WTC11 (cell line): ENCODE measurements around the gene SAYSD1. TPM values are rescaled to one million over a fixed set of nuclear protein-coding genes. Genes with fewer than 3 reads are reported as not detected.

ENCODE experiments used
- ATAC-seq: fragments of 200-7000 bp; cut with Tn5 transposase; 2 replicates; pipeline ENCODE4 v1.10.0; 2021; ENCODE audit warnings: mild to moderate bottlenecking, moderate library complexity
- CTCF ChIA-PET: fragments of 300-600 bp; sonication (Branson Sonifier 250); formaldehyde crosslinking; loops from one replicate; lab custom pipeline; 2021; ENCODE audit warnings: antibody characterized with exemption; lab: Charles Lee
- POLR2A ChIA-PET: fragments of 350-600 bp; sonication (Branson Sonifier 250); formaldehyde crosslinking; loops from one replicate; lab custom pipeline; 2021; ENCODE audit warnings: antibody characterized with exemption; lab: Charles Lee
- DNase-seq: peaks from one replicate; pipeline ENCODE4 v3.0.0; 2021; ENCODE audit warnings: low spot score
- H3K27ac Mint-ChIP-seq: 2 replicates; pipeline ENCODE4 v1.8.0; 2021; ENCODE audit warnings: mixed read lengths
- H3K27me3 Mint-ChIP-seq: 2 replicates; pipeline ENCODE4 v1.8.0; 2021; ENCODE audit warnings: low read depth, mild to moderate bottlenecking, moderate library complexity, mixed read lengths
- H3K36me3 Mint-ChIP-seq: 2 replicates; pipeline ENCODE4 v1.8.0; 2021; ENCODE audit warnings: mixed read lengths
- H3K4me1 Mint-ChIP-seq: 2 replicates; pipeline ENCODE4 v1.8.0; 2022; ENCODE audit warnings: mixed read lengths
- H3K4me3 Mint-ChIP-seq: 2 replicates; pipeline ENCODE4 v1.8.0; 2021; ENCODE audit warnings: mild to moderate bottlenecking, moderate library complexity, mixed read lengths
- H3K9me3 Mint-ChIP-seq: 2 replicates; pipeline ENCODE4 v1.8.0; 2021; ENCODE audit warnings: mixed read lengths
- CBFB ChIP-seq: sonication (generic); formaldehyde crosslinking; IDR thresholded peaks from 2 replicates; pipeline ENCODE4 v1.8.1; 2022; ENCODE audit warnings: mild to moderate bottlenecking, low read depth, missing genetic modification reagents
- CREB1 ChIP-seq: sonication (generic); formaldehyde crosslinking; IDR thresholded peaks from 2 replicates; pipeline ENCODE4 v1.8.0; 2023; ENCODE audit warnings: mild to moderate bottlenecking, missing genetic modification reagents
- CREM ChIP-seq: sonication (generic); formaldehyde crosslinking; IDR thresholded peaks from 2 replicates; pipeline ENCODE4 v1.8.1; 2022; ENCODE audit warnings: mild to moderate bottlenecking, missing genetic modification reagents, moderate library complexity
- ESRRA ChIP-seq: sonication (generic); formaldehyde crosslinking; IDR thresholded peaks from 2 replicates; pipeline ENCODE4 v1.8.1; 2022; ENCODE audit warnings: mild to moderate bottlenecking, missing genetic modification reagents, borderline replicate concordance
- GABPB1 ChIP-seq: sonication (generic); formaldehyde crosslinking; IDR thresholded peaks from 2 replicates; pipeline ENCODE4 v1.8.1; 2023; ENCODE audit warnings: mild to moderate bottlenecking, missing genetic modification reagents
- JAZF1 ChIP-seq: fragments of 250-450 bp; sonication (Bioruptor Pico); IDR thresholded peaks from 2 replicates; pipeline ENCODE4 v1.9.0; 2021; ENCODE audit warnings: moderate library complexity, mild to moderate bottlenecking, inconsistent platforms
- JUN ChIP-seq: sonication (generic); formaldehyde crosslinking; IDR thresholded peaks from 2 replicates; pipeline ENCODE4 v1.8.0; 2023; ENCODE audit warnings: mild to moderate bottlenecking, missing genetic modification reagents
- SMAD3 ChIP-seq: sonication (generic); formaldehyde crosslinking; IDR thresholded peaks from 2 replicates; pipeline ENCODE4 v1.8.0; 2022; ENCODE audit warnings: missing genetic modification reagents, mild to moderate bottlenecking, borderline replicate concordance
- ZBTB21 ChIP-seq: sonication (generic); formaldehyde crosslinking; IDR thresholded peaks from 2 replicates; pipeline ENCODE4 v1.8.1; 2023; ENCODE audit warnings: mild to moderate bottlenecking, missing genetic modification reagents, borderline replicate concordance
- ZNF396 ChIP-seq: fragments of 250-450 bp; sonication (Bioruptor Pico); IDR thresholded peaks from 2 replicates; pipeline ENCODE4 v1.8.0; 2021; ENCODE audit warnings: mild to moderate bottlenecking, moderate library complexity, borderline replicate concordance
- ZNF416 ChIP-seq: fragments of 250-450 bp; sonication (Bioruptor Pico); IDR thresholded peaks from 2 replicates; pipeline ENCODE4 v1.9.0; 2021; ENCODE audit warnings: mild to moderate bottlenecking, inconsistent platforms
- ZNF671 ChIP-seq: fragments of 250-450 bp; sonication (Bioruptor Pico); IDR thresholded peaks from 2 replicates; pipeline ENCODE4 v1.8.0; 2021; ENCODE audit warnings: mild to moderate bottlenecking
- total RNA-seq: library from RNA; stranded (reverse); gene quantifications from 3 replicates; pipeline ENCODE4 v1.2.3, GENCODE V29; 2021
- TF ChIP-seq, protein P1 (sequence below): fragments of 250-450 bp; sonication (Bioruptor Pico); conservative IDR thresholded peaks from 2 replicates; pipeline ENCODE4 v1.9.0; 2021; ENCODE audit warnings: mild to moderate bottlenecking
- TF ChIP-seq, protein P2 (sequence below): sonication (generic); formaldehyde crosslinking; IDR thresholded peaks from 2 replicates; pipeline ENCODE4 v1.8.1; 2023; ENCODE audit warnings: mild to moderate bottlenecking, missing genetic modification reagents, moderate library complexity
- TF ChIP-seq, protein P3 (sequence below): sonication (generic); formaldehyde crosslinking; IDR thresholded peaks from 2 replicates; pipeline ENCODE4 v1.8.0; 2023; ENCODE audit warnings: mild to moderate bottlenecking, missing genetic modification reagents
- TF ChIP-seq, protein P4 (sequence below): sonication (generic); formaldehyde crosslinking; IDR thresholded peaks from 2 replicates; pipeline ENCODE4 v1.8.1; 2023; ENCODE audit warnings: mild to moderate bottlenecking, missing genetic modification reagents
- TF ChIP-seq, protein P5 (sequence below): sonication (generic); formaldehyde crosslinking; IDR thresholded peaks from 2 replicates; pipeline ENCODE4 v1.8.0; 2022; ENCODE audit warnings: mild to moderate bottlenecking, missing genetic modification reagents
- TF ChIP-seq, protein P6 (sequence below): sonication (generic); formaldehyde crosslinking; IDR thresholded peaks from 2 replicates; pipeline ENCODE4 v1.8.1; 2022; ENCODE audit warnings: missing genetic modification reagents, borderline replicate concordance
- TF ChIP-seq, protein P7 (sequence below): fragments of 250-450 bp; sonication (Bioruptor Pico); IDR thresholded peaks from 2 replicates; pipeline ENCODE4 v1.9.0; 2021; ENCODE audit warnings: mild to moderate bottlenecking, borderline replicate concordance

The SAYSD1 gene
- total RNA-seq, 1 experiment from 2014 or later, result 7.4 TPM

DNA sequence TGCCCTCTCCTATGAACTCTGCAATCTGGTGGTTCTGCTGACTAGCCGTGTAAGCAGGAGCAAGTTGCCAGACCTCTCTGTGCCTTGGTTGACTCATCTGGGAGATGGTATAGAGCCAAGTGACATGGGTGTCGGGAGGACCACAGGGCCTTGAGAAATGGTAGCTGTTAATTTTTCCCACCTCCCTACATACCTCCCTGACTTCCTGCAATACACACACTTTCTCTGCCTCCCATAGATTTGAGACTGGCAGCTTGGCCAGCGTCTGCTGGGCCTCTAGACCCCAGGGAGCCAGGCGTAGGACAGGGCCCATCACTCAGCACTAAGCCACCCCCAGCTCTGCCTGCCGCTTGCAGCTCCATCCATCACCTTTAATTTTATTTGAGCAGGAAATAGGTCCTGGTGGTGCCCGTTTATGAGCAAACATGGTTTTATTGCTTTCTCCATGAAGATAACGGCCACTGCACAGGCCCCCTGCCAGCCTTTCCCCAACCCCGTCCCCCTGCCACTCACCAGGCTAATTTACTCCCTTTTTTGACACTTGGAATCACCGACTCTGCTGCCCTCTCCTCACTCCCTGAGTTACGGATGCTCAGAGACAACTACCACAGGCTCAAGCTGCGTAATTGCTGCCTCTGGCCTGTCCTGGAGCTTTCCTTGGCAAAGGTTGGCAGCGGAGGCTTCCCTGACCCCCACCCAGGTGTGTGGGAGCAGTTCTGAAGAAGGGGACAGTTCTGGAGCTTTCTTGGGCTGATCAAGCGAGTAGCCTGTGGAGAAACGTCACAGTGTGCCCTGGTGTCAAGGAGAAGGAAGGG is 55.3 kb downstream of the SAYSD1 start (continued):
- TF ChIP-seq CREM (no peak), SMAD3 (CRISPR knock-in tag) (no peak), GABPB1 (CRISPR knock-in tag) (no peak), ESRRA (no peak)
- TF ChIP-seq, protein P1, sequence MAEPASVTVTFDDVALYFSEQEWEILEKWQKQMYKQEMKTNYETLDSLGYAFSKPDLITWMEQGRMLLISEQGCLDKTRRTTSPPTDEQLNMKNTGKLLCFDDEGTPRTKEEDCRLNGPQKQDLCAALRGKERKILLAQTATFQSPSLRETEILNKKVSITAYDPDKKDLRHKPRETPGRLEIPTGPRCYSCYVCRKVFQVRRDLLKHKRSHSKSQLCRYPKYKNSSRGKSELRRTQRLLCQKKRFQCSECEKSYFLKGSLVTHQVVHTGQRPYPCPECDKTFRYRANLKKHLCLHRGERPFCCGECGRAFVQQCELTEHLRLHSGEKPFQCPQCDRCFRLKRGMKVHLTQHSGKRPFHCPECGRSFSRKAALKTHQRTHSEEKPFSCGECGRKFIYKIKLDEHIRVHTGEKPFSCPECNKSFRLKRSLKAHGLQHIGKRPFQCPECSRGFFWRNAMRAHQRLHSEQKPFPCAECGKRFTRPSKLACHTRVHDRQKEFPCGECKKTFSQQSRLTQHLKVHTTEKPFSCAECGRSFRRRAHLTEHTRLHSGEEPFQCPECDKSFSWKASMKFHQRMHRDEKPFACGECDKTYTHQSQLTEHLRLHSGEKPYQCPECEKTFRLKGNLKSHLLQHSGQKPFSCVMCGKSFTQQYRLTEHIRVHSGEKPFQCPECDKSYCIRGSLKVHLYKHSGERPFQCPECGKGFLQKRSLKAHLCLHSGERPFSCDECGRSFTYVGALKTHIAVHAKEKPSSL, result no peak
- TF ChIP-seq, protein P2, sequence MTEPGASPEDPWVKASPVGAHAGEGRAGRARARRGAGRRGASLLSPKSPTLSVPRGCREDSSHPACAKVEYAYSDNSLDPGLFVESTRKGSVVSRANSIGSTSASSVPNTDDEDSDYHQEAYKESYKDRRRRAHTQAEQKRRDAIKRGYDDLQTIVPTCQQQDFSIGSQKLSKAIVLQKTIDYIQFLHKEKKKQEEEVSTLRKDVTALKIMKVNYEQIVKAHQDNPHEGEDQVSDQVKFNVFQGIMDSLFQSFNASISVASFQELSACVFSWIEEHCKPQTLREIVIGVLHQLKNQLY (CRISPR knock-in tag), result no peak
- TF ChIP-seq, protein P3, sequence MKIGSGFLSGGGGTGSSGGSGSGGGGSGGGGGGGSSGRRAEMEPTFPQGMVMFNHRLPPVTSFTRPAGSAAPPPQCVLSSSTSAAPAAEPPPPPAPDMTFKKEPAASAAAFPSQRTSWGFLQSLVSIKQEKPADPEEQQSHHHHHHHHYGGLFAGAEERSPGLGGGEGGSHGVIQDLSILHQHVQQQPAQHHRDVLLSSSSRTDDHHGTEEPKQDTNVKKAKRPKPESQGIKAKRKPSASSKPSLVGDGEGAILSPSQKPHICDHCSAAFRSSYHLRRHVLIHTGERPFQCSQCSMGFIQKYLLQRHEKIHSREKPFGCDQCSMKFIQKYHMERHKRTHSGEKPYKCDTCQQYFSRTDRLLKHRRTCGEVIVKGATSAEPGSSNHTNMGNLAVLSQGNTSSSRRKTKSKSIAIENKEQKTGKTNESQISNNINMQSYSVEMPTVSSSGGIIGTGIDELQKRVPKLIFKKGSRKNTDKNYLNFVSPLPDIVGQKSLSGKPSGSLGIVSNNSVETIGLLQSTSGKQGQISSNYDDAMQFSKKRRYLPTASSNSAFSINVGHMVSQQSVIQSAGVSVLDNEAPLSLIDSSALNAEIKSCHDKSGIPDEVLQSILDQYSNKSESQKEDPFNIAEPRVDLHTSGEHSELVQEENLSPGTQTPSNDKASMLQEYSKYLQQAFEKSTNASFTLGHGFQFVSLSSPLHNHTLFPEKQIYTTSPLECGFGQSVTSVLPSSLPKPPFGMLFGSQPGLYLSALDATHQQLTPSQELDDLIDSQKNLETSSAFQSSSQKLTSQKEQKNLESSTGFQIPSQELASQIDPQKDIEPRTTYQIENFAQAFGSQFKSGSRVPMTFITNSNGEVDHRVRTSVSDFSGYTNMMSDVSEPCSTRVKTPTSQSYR (CRISPR knock-in tag), result no peak
- TF ChIP-seq, all 79 proteins: peak for 0

DNA sequence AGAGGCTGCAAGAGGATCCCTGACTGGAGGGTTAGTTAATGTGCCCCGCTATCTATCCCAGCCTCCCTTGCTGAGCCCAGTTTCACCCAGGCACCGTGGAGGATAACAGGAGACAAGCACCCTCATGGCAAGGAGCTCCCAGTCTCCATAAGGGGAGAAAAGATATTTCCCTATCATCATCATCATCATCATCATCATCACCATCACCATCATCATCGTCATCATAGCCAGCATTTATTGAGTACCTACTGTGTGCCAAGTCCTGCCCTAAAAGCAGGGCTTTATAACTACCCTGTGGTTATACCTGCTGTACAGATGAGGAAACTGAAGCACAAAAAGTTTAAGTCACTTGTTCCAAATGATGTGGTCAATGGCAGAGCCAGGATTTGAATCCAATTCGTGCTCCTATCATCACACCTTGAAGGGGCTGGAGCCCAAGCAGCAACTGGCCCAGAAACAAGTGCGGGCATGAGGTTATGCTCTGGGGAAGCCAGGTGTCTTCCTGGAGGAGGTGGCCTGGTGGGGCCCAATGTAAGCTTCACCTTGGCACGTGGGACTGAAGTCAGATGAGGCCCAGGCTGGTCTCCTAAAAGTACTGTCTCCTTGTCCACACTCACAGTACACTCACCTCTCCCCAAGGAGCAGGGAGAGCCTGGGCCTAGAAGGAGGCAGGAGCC is 56.4 kb downstream of the SAYSD1 start:
- ATAC-seq, result no peak
- Mint-ChIP-seq H3K27ac (no peak overlapping the region), H3K27me3 (no peaks in the 10 kb centered on the region), H3K36me3 (no peaks in the 10 kb centered on the region), H3K9me3 (no peaks in the 10 kb centered on the region), H3K4me1 (peaks cover 11% of the 10 kb centered on the region), H3K4me3 (no peak overlapping the region)
- POLR2A ChIA-PET, result no interaction called here
- CTCF ChIA-PET, result no interaction called here
- no peak for DNase-seq
- TF ChIP-seq JUN (CRISPR knock-in tag) (no peak), ZBTB21 (CRISPR knock-in tag) (no peak), JAZF1 (CRISPR knock-in tag) (no peak), ZNF416 (CRISPR knock-in tag) (no peak), CREB1 (CRISPR knock-in tag) (no peak), ZNF396 (CRISPR knock-in tag) (no peak), ZNF671 (CRISPR knock-in tag) (no peak), SMAD3 (CRISPR knock-in tag) (no peak), CBFB (CRISPR knock-in tag) (no peak)
- TF ChIP-seq, protein P4, sequence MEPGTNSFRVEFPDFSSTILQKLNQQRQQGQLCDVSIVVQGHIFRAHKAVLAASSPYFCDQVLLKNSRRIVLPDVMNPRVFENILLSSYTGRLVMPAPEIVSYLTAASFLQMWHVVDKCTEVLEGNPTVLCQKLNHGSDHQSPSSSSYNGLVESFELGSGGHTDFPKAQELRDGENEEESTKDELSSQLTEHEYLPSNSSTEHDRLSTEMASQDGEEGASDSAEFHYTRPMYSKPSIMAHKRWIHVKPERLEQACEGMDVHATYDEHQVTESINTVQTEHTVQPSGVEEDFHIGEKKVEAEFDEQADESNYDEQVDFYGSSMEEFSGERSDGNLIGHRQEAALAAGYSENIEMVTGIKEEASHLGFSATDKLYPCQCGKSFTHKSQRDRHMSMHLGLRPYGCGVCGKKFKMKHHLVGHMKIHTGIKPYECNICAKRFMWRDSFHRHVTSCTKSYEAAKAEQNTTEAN, result no peak
- TF ChIP-seq, protein P5, sequence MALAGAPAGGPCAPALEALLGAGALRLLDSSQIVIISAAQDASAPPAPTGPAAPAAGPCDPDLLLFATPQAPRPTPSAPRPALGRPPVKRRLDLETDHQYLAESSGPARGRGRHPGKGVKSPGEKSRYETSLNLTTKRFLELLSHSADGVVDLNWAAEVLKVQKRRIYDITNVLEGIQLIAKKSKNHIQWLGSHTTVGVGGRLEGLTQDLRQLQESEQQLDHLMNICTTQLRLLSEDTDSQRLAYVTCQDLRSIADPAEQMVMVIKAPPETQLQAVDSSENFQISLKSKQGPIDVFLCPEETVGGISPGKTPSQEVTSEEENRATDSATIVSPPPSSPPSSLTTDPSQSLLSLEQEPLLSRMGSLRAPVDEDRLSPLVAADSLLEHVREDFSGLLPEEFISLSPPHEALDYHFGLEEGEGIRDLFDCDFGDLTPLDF (CRISPR knock-in tag), result no peak
- TF ChIP-seq, protein P2 (CRISPR knock-in tag), result no peak
- TF ChIP-seq, protein P6, sequence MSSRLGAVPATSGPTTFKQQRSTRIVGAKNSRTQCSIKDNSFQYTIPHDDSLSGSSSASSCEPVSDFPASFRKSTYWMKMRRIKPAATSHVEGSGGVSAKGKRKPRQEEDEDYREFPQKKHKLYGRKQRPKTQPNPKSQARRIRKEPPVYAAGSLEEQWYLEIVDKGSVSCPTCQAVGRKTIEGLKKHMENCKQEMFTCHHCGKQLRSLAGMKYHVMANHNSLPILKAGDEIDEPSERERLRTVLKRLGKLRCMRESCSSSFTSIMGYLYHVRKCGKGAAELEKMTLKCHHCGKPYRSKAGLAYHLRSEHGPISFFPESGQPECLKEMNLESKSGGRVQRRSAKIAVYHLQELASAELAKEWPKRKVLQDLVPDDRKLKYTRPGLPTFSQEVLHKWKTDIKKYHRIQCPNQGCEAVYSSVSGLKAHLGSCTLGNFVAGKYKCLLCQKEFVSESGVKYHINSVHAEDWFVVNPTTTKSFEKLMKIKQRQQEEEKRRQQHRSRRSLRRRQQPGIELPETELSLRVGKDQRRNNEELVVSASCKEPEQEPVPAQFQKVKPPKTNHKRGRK (CRISPR knock-in tag), result no peak
- TF ChIP-seq, protein P7, sequence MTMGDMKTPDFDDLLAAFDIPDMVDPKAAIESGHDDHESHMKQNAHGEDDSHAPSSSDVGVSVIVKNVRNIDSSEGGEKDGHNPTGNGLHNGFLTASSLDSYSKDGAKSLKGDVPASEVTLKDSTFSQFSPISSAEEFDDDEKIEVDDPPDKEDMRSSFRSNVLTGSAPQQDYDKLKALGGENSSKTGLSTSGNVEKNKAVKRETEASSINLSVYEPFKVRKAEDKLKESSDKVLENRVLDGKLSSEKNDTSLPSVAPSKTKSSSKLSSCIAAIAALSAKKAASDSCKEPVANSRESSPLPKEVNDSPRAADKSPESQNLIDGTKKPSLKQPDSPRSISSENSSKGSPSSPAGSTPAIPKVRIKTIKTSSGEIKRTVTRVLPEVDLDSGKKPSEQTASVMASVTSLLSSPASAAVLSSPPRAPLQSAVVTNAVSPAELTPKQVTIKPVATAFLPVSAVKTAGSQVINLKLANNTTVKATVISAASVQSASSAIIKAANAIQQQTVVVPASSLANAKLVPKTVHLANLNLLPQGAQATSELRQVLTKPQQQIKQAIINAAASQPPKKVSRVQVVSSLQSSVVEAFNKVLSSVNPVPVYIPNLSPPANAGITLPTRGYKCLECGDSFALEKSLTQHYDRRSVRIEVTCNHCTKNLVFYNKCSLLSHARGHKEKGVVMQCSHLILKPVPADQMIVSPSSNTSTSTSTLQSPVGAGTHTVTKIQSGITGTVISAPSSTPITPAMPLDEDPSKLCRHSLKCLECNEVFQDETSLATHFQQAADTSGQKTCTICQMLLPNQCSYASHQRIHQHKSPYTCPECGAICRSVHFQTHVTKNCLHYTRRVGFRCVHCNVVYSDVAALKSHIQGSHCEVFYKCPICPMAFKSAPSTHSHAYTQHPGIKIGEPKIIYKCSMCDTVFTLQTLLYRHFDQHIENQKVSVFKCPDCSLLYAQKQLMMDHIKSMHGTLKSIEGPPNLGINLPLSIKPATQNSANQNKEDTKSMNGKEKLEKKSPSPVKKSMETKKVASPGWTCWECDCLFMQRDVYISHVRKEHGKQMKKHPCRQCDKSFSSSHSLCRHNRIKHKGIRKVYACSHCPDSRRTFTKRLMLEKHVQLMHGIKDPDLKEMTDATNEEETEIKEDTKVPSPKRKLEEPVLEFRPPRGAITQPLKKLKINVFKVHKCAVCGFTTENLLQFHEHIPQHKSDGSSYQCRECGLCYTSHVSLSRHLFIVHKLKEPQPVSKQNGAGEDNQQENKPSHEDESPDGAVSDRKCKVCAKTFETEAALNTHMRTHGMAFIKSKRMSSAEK (CRISPR knock-in tag), result no peak
